Measurements from ENCODE around the gene PAGR1.
"Not testable (repeated sequence)": the region's sequence is repeated elsewhere in the genome, so short reads cannot be mapped to it uniquely, and the experiment has no call there.

PAGR1 gene

DNA sequence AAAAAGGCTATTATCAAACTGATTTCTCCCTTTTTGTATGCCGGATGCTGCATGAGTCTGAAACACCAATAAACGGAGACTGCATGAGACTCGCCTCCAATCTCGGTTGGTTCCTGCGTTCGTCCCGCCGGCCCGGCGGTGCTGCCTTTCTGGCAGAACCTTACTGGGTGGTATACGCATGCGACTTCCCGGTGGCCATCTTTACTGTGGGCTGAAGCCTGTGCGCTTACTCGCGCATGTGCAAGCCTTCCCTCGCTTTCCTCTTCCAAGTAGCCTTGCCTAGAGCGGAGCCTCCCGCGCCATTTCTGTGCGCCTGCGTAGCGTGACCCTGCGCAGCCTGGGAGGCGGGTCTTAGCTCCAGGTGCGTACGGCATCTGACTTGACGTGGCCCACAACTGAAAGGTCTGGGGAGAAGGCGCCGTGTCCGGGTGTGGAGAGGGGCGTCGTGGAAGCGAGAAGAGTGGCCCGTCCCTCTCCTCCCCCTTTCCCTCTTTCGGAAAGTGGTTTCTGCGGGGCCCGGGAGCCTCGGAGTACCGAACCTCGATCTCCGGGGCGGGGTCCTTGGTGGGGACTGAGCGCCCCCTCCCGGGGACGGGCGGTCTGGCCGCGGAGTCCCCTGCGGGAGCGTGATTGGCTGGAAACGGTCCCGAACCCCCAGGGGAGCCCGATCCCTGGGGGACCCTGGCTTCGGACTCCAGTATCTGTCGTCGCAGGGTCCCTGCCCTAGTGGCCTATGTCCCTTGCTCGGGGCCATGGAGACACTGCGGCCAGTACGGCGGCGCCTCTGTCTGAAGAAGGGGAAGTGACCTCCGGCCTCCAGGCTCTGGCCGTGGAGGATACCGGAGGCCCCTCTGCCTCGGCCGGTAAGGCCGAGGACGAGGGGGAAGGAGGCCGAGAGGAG, at the start of gene PAGR1:
TSS of gene PAGR1 (plus strand) at position 360 of the 901 bp plus-strand sequence. CDS start at position 734, 374 bp downstream.
- H3K4me3 ChIP-seq (ENCODE audit: low read depth, low read length) = peak within 1 kb of the TSS; percentile 78
- TF ChIP-seq, protein P1, sequence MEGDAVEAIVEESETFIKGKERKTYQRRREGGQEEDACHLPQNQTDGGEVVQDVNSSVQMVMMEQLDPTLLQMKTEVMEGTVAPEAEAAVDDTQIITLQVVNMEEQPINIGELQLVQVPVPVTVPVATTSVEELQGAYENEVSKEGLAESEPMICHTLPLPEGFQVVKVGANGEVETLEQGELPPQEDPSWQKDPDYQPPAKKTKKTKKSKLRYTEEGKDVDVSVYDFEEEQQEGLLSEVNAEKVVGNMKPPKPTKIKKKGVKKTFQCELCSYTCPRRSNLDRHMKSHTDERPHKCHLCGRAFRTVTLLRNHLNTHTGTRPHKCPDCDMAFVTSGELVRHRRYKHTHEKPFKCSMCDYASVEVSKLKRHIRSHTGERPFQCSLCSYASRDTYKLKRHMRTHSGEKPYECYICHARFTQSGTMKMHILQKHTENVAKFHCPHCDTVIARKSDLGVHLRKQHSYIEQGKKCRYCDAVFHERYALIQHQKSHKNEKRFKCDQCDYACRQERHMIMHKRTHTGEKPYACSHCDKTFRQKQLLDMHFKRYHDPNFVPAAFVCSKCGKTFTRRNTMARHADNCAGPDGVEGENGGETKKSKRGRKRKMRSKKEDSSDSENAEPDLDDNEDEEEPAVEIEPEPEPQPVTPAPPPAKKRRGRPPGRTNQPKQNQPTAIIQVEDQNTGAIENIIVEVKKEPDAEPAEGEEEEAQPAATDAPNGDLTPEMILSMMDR (IDR thresholded peaks at IDR 0.05; ENCODE audit: low read depth, low read length) = peak; percentile 80

DNA sequence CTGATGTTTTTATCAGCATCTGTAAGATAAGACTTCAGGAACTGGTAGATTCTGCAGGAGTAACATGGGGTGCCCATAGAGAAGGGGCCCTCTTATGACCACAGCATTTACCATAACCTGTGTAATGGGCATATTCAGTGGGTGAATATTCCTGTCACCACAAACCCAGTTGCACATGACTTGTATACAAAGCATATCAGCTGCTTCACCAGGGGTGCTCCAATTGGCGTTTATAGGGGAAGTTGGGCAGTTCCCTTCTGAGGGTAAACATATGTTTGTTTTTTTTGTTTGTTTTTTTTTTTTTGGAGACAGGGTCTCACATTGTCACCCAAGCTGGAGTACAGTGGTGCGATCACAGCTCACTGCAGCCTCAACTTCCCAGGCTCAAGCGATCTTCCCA, 49.4 kb upstream of the PAGR1 start:
- TF ChIP-seq, protein P1 (IDR thresholded peaks at IDR 0.05; ENCODE audit: low read depth, low read length) = no peak
- H3K4me3 ChIP-seq (ENCODE audit: low read depth, low read length) = no peak overlapping the region

DNA sequence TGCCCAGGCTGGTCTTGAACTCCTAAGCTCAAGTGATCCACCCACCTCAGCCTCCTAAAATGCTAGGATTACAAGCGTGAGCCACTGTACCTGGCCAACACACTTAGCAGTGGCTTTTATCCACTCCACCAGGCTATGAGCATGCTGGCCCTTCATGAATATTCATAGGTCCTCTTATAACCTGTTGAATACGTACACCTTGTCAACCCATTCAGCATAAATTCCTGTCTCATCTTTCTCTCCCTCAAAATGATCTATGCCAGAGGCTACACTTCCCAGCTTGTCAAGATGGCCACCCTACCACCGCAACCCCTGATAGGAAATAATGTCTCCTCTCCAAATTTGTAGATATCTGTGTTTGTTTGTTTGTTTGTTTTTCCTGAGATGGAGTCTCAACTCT, 48.9 kb upstream of the PAGR1 start:
- no peak overlapping the region for H3K4me3 ChIP-seq (ENCODE audit: low read depth, low read length)
- TF ChIP-seq, protein P1 (IDR thresholded peaks at IDR 0.05; ENCODE audit: low read depth, low read length) = no peak

DNA sequence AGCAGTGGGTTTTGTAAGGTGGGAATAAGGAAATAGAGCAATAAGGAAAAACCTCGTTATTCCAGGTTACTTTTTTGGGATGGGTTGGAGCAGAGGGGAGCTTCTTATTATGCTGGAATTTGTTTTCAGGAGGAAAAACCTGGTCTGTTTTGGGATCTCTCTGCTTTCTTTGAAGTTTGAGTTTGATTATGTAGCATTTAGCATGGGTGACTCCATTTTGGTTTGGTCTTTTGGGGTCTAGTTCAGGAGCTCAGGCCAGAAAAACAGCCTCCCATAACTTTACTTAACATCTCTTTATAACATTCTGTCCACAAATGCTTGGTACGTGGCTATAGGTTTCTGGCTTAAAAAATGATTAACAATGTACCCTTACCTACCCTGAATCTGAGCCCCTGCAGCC, 46.4 kb upstream of the PAGR1 start:
- TF ChIP-seq, protein P1 (IDR thresholded peaks at IDR 0.05; ENCODE audit: low read depth, low read length) = no peak
- H3K4me3 ChIP-seq (ENCODE audit: low read depth, low read length) = no peak overlapping the region

DNA sequence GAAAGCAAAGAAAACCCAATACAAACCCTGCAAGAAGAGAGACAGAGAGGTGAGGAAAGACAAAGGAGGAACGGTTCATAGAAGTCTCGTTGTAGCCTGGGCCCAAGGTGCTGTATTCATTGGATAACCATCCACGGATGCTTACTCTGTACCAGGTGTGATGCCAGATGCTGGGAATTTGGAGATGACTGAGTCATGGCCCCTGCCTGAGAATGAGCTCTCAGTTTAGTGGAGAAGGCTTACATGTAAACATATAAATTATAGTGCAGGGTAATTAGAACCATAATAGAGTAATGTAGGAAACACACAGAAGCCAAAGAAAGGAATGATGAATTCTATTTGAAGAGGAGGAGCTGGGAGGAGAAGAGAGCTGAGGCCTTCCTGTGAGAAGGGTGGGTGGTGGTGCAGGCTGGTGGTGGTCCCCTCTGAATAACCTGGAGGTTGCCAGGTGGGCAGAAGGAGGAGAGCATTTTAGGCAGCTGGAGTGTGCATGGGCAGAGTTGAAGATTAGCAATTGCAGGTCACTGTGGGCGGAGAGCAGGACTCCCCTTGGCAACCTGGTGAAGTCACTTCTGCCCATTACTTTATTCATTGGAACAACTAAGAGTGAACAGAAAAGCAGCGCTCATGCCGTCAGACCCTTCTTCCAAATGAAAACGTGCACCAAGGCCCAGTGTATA, 45.6 kb upstream of the PAGR1 start:
- TF ChIP-seq, protein P1 (IDR thresholded peaks at IDR 0.05; ENCODE audit: low read depth, low read length) = no peak
- H3K4me3 ChIP-seq (ENCODE audit: low read depth, low read length) = no peak overlapping the region

DNA sequence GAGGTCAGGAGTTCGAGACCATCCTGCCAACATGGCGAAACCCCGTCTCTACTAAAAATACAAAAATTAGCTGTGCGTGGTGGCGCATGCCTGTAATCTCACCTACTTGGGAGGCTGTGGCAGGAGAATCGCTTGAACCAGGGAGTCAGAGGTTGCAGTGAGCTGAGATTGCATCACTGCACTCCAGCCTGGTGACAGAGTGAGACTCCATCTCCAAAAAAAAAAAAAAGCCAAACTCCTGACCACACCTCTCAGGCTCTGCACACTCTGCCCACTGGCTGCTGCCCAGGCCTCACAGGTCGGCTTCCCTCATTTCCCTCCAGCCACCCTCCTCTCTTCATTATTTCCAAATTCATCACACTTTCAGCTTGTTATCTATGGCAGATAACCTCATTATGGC, 43.6 kb upstream of the PAGR1 start:
- not testable (repeated sequence) for H3K4me3 ChIP-seq (ENCODE audit: low read depth, low read length)

DNA sequence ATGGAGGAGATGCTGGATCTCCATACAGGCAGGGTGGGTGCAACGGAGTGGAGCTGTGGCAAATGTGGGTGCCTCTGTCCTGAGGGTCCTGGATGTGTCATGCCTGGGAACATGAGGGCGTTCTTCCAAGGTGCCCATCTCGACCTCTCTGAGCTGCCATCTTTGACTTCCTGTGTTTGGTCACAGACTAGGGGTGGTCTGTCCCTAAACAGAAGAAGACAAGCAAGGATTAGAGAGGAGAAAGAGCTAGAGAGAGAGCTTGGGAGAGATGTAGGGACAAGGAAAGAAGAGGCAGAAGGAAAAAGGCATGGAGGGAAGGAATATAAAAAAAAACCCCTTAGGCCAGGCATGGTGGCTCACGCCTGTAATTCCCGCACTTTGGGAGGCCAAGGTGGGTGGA, 41.2 kb upstream of the PAGR1 start:
- TF ChIP-seq, protein P1 (IDR thresholded peaks at IDR 0.05; ENCODE audit: low read depth, low read length) = no peak

More for the DNA sequence above, 41.2 kb upstream of the PAGR1 start:
- H3K4me3 ChIP-seq (ENCODE audit: low read depth, low read length) = no peak overlapping the region

Data from WI38 (cell line).